ENCODE results near the gene COQ9.

COQ9 gene

GRCh38 chr16:57476546-57477410 lies 29.5 kb downstream of the COQ9 start:
- ATAC-seq = no peak
- TF ChIP-seq BACH2 (CRISPR knock-in tag; IDR thresholded peaks at IDR 0.05; ENCODE audit: borderline replicate concordance) (no peak), ESRRG (CRISPR knock-in tag; IDR thresholded peaks at IDR 0.05) (no peak), OSR1 (CRISPR knock-in tag; IDR thresholded peaks at IDR 0.05) (no peak), CREB5 (CRISPR knock-in tag; IDR thresholded peaks at IDR 0.05; ENCODE audit: low read depth) (no peak), ZFP30 (CRISPR knock-in tag; IDR thresholded peaks at IDR 0.05) (no peak), ZNF565 (CRISPR knock-in tag; conservative IDR thresholded peaks at IDR 0.05; ENCODE audit: low read depth) (no peak), ZFP3 (CRISPR knock-in tag; IDR thresholded peaks at IDR 0.05) (no peak), PPARA (CRISPR knock-in tag; IDR thresholded peaks at IDR 0.05; ENCODE audit: borderline replicate concordance) (no peak), GLIS3 (CRISPR knock-in tag; IDR thresholded peaks at IDR 0.05) (no peak), ZNF70 (CRISPR knock-in tag; IDR thresholded peaks at IDR 0.05) (no peak)
- TF ChIP-seq, protein P1, sequence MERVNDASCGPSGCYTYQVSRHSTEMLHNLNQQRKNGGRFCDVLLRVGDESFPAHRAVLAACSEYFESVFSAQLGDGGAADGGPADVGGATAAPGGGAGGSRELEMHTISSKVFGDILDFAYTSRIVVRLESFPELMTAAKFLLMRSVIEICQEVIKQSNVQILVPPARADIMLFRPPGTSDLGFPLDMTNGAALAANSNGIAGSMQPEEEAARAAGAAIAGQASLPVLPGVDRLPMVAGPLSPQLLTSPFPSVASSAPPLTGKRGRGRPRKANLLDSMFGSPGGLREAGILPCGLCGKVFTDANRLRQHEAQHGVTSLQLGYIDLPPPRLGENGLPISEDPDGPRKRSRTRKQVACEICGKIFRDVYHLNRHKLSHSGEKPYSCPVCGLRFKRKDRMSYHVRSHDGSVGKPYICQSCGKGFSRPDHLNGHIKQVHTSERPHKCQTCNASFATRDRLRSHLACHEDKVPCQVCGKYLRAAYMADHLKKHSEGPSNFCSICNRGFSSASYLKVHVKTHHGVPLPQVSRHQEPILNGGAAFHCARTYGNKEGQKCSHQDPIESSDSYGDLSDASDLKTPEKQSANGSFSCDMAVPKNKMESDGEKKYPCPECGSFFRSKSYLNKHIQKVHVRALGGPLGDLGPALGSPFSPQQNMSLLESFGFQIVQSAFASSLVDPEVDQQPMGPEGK (CRISPR knock-in tag; IDR thresholded peaks at IDR 0.05; ENCODE audit: borderline replicate concordance) = no peak

GRCh38 chr16:57477531-57478202 lies 30.4 kb downstream of the COQ9 start:
- TF ChIP-seq ZNF565 (CRISPR knock-in tag; conservative IDR thresholded peaks at IDR 0.05; ENCODE audit: low read depth) (no peak), BACH2 (CRISPR knock-in tag; IDR thresholded peaks at IDR 0.05; ENCODE audit: borderline replicate concordance) (no peak), SNAI2 (CRISPR knock-in tag; IDR thresholded peaks at IDR 0.05) (no peak), ZFP30 (CRISPR knock-in tag; IDR thresholded peaks at IDR 0.05) (no peak), CSRNP3 (CRISPR knock-in tag; IDR thresholded peaks at IDR 0.05) (no peak), ZNF70 (CRISPR knock-in tag; IDR thresholded peaks at IDR 0.05) (no peak), ZC3H10 (CRISPR knock-in tag; IDR thresholded peaks at IDR 0.05) (no peak), ARNTL (CRISPR knock-in tag; IDR thresholded peaks at IDR 0.05; ENCODE audit: borderline replicate concordance, low read depth) (no peak), ZNF8 (CRISPR knock-in tag; IDR thresholded peaks at IDR 0.05) (no peak), TSHZ2 (CRISPR knock-in tag; IDR thresholded peaks at IDR 0.05) (no peak), TOX (CRISPR knock-in tag; IDR thresholded peaks at IDR 0.05; ENCODE audit: borderline replicate concordance) (no peak), POU6F1 (CRISPR knock-in tag; IDR thresholded peaks at IDR 0.05; ENCODE audit: borderline replicate concordance, low read depth) (no peak), ESRRG (CRISPR knock-in tag; IDR thresholded peaks at IDR 0.05) (no peak), CREB5 (CRISPR knock-in tag; IDR thresholded peaks at IDR 0.05; ENCODE audit: low read depth) (no peak), PPARA (CRISPR knock-in tag; IDR thresholded peaks at IDR 0.05; ENCODE audit: borderline replicate concordance) (no peak), RARB (CRISPR knock-in tag; IDR thresholded peaks at IDR 0.05) (no peak)
- TF ChIP-seq, protein P1 (CRISPR knock-in tag; IDR thresholded peaks at IDR 0.05; ENCODE audit: borderline replicate concordance) = no peak
- no peak for ATAC-seq

All from SK-N-SH treated with all-trans-retinoic acid at 6 μM for 48 hours (cell line).